Endothelial cell of umbilical vein (primary cell): Measurements from ENCODE around the gene ITGA3. TPM values are rescaled to one million over a fixed set of nuclear protein-coding genes. Genes with fewer than 3 reads are reported as not detected.

Experiments used
- BruUV-seq: library from RNA; stranded (reverse); fragments of 400-500 nt; replicated peaks from 2 replicates; lab custom pipeline; 2021; lab: Mats Ljungman, UMichigan
- CTCF ChIA-PET: fragments of 300-600, 350-600 bp; sonication (Branson Sonifier 250); formaldehyde crosslinking; loops from one replicate; lab custom pipeline; 2021; ENCODE audit warnings: antibody characterized with exemption, inconsistent platforms; lab: Charles Lee
- POLR2A ChIA-PET: fragments of 300-600, 350-600 bp; sonication (Branson Sonifier 250); formaldehyde crosslinking; loops from one replicate; lab custom pipeline; 2021; ENCODE audit warnings: antibody characterized with exemption, inconsistent platforms; lab: Charles Lee
- DNase-seq: peaks from one replicate; pipeline ENCODE4 v3.0.0-alpha.2; 2011; ENCODE audit warnings: low read depth, low spot score
- FAIRE-seq: peaks from 2 replicates; lab custom pipeline; 2011; peaks lifted over from hg19 to GRCh38; lab: Jason Lieb, UNC
- H2AFZ ChIP-seq: 2 replicates; pipeline ENCODE4 v1.6.0; 2012; ENCODE audit warnings: low read depth, low read length, control low read depth, inconsistent platforms
- H3K27ac ChIP-seq: 2 replicates; pipeline ENCODE4 v1.5.1; 2011; ENCODE audit warnings: low read depth, mild to moderate bottlenecking, control low read depth, low read length, moderate library complexity; ENCODE audit not compliant: insufficient read depth
- H3K27me3 ChIP-seq, 2 experiments: 2 replicates each; pipeline versions ENCODE4 v1.6.0 to v1.6.1; 2011; ENCODE audit warnings: low read length in 2 of 2, mixed read lengths in 1 of 2; ENCODE audit not compliant: control insufficient read depth in 2 of 2, insufficient read depth in 2 of 2
- H3K36me3 ChIP-seq, 2 experiments: 2 replicates in 1 of 2; 3 replicates in 1 of 2; pipeline ENCODE4 v1.5.1; 2011; ENCODE audit warnings: low read length in 2 of 2, mild to moderate bottlenecking in 1 of 2, moderate library complexity in 1 of 2; ENCODE audit not compliant: control insufficient read depth in 2 of 2, insufficient read depth in 2 of 2; ENCODE audit errors: extremely low read depth in 1 of 2
- H3K4me1 ChIP-seq: 3 replicates; pipeline ENCODE4 v1.5.1; 2011; ENCODE audit warnings: mild to moderate bottlenecking, low read length; ENCODE audit not compliant: control insufficient read depth, insufficient read depth; ENCODE audit errors: extremely low read depth
- H3K4me2 ChIP-seq: 2 replicates; pipeline ENCODE4 v1.6.1; 2011; ENCODE audit warnings: low read length, control low read depth, mixed read lengths; ENCODE audit not compliant: insufficient read depth
- H3K4me3 ChIP-seq, 3 experiments: fragments of 200-600 bp in 1 of 3; sonication (generic), shearing (Covaris generic) in 1 of 3; replicated peaks in 1 of 3; 2 replicates each; pipeline ENCODE4 v1.5.1; 2011 to 2016; ENCODE audit warnings: control low read depth in 3 of 3, low read length in 3 of 3, mild to moderate bottlenecking in 2 of 3, inconsistent platforms in 1 of 3, low read depth in 1 of 3, moderate library complexity in 1 of 3; ENCODE audit not compliant: insufficient read depth in 1 of 3
- H3K79me2 ChIP-seq: 2 replicates; pipeline ENCODE4 v1.6.0; 2012; ENCODE audit warnings: low read length, inconsistent platforms; ENCODE audit not compliant: control insufficient read depth, insufficient read depth
- H3K9ac ChIP-seq: replicated peaks from 2 replicates; pipeline ENCODE3; 2011; ENCODE audit warnings: low read length, control low read depth; ENCODE audit not compliant: insufficient read depth; ENCODE audit errors: extremely low read depth
- H3K9me1 ChIP-seq: replicated peaks from 3 replicates; pipeline ENCODE4 v1.6.0; 2011; ENCODE audit warnings: mild to moderate bottlenecking, low read length; ENCODE audit not compliant: control insufficient read depth, insufficient read depth; ENCODE audit errors: extremely low read depth
- H3K9me3 ChIP-seq: replicated peaks from 2 replicates; pipeline ENCODE4 v1.5.1; 2012; ENCODE audit warnings: low read length, inconsistent platforms; ENCODE audit not compliant: control insufficient read depth, insufficient read depth
- H4K20me1 ChIP-seq: replicated peaks from 2 replicates; pipeline ENCODE3; 2011; ENCODE audit warnings: mild to moderate bottlenecking, low read length; ENCODE audit not compliant: control insufficient read depth, insufficient read depth; ENCODE audit errors: extremely low read depth
- CTCF ChIP-seq, 2 donors: IDR thresholded peaks; 1 replicate in 1 of 2; 2 replicates in 1 of 2; pipeline ENCODE4 v1.5.1; 2011; ENCODE audit warnings: low read length in 2 of 2, mild to moderate bottlenecking in 2 of 2, moderate library complexity in 2 of 2, control low read depth in 1 of 2, inconsistent platforms in 1 of 2, low read depth in 1 of 2; ENCODE audit not compliant: insufficient read depth in 1 of 2; ENCODE audit errors: extremely low read depth in 1 of 2
- EZH2 ChIP-seq: IDR thresholded peaks from 2 replicates; pipeline ENCODE4 v1.6.1; 2012; ENCODE audit warnings: borderline replicate concordance, low read depth, mild to moderate bottlenecking, moderate library complexity, low read length, inconsistent platforms; ENCODE audit not compliant: severe bottlenecking
- FOS ChIP-seq: IDR thresholded peaks from 2 replicates; pipeline ENCODE4 v1.6.1; 2011; ENCODE audit warnings: mild to moderate bottlenecking, low read length, moderate library complexity, borderline replicate concordance; ENCODE audit not compliant: insufficient read depth
- GATA2 ChIP-seq: IDR thresholded peaks from 2 replicates; pipeline ENCODE4 v1.7.0; 2011; ENCODE audit warnings: low read depth, mild to moderate bottlenecking, moderate library complexity, mixed read lengths, low read length; ENCODE audit not compliant: insufficient read length, insufficient read depth
- JUN ChIP-seq: IDR thresholded peaks from 2 replicates; pipeline ENCODE4 v1.6.1; 2011; ENCODE audit warnings: borderline replicate concordance, low read depth; ENCODE audit not compliant: insufficient read length, insufficient read depth
- MAX ChIP-seq: IDR thresholded peaks from 2 replicates; pipeline ENCODE4 v1.6.1; 2011; ENCODE audit not compliant: insufficient read depth, insufficient read length
- MYC ChIP-seq: IDR thresholded peaks from one replicate; pipeline ENCODE4 v1.6.1; 2011; ENCODE audit warnings: mild to moderate bottlenecking, low read depth, low read length
- POLR2A ChIP-seq: IDR thresholded peaks from 2 replicates; pipeline ENCODE4 v1.6.1; 2012; ENCODE audit warnings: low read depth, mild to moderate bottlenecking, control low read depth, low read length
- POLR2AphosphoS5 ChIP-seq: IDR thresholded peaks from 2 replicates; pipeline ENCODE4 v1.6.1; 2012; ENCODE audit warnings: low read depth, mild to moderate bottlenecking, control low read depth, low read length, moderate library complexity; ENCODE audit not compliant: insufficient read depth
- dilution Hi-C: fragments of 300-500 bp; cut with MboI; formaldehyde crosslinking; loops from one replicate; pipeline ENCODE4 v1.15.0; 2019; ENCODE audit warnings: low sequenced_read_pairs; ENCODE audit not compliant: extremely low pct_ligation_motif_present
- intact Hi-C: fragments of 100-400 bp; cut with micrococcal nuclease; formaldehyde crosslinking; loops from one replicate; pipeline ENCODE4 v1.10.0; 2022
- polyA plus RNA-seq, 4 experiments: library from polyadenylated mRNA; depleted of rRNA in 3 of 4; stranded (reverse) in 3 of 4; unstranded in 1 of 4; fragments of >200 nt; gene quantifications; 2 replicates each; pipeline versions ENCODE4 v1.2.1 to v1.2.3, GENCODE V29; 2011 to 2012; ENCODE audit warnings: missing spikeins in 1 of 4
- total RNA-seq: library from RNA; stranded (reverse); gene quantifications from 2 replicates; pipeline ENCODE4 v1.2.3, GENCODE V29; 2021

ITGA3 gene
- total and polyA plus RNA-seq, 2 donors (not counting 3 experiments of a cell fraction or from before 2014, with no cell fraction given): 92.7 to 112 TPM

GRCh38 chr17:50047488-50048126 is 8.3 kb upstream of the ITGA3 start:
- peak overlapping the region; percentile 91 for H3K27ac ChIP-seq
- no peaks in the 10 kb centered on the region for H3K79me2 ChIP-seq
- POLR2A ChIA-PET: no interaction called here
- CTCF ChIA-PET: interaction anchor here (1.0 to 3.1 kb wide), 4 partner anchors 9 to 47 kb away, joined by 4 to 24 read pairs (median 6); partner anchors contain the start of gene ITGA3
- DNase-seq (peak; percentile 82), FAIRE-seq (peak; percentile 98)
- H4K20me1 ChIP-seq: no peaks in the 10 kb centered on the region
- no peaks in the 10 kb centered on the region for H3K36me3 ChIP-seq
- H3K9ac ChIP-seq: peak overlapping the region; percentile 35
- H3K4me3 ChIP-seq: peak overlapping the region in 1 of 3 experiments; percentile 3
- H3K4me2 ChIP-seq: peak overlapping the region; percentile 54
- no peaks in the 10 kb centered on the region for H3K9me3 ChIP-seq
- TF ChIP-seq JUN (peak; percentile 78), EZH2 (no peak), CTCF (IDR thresholded peaks at IDR 0.05; ENCODE audit: extremely low read depth in 1 of 2, insufficient read depth in 1 of 2, low read depth in 1 of 2, low read length in 2 of 2) (no peak), MYC (no peak), GATA2 (no peak), MAX (no peak), POLR2AphosphoS5 (no peak), FOS (peak; percentile 82), POLR2A (peak; percentile 28)
- H3K9me1 ChIP-seq: no peaks in the 10 kb centered on the region
- dilution Hi-C loops: no loop called here
- peaks cover 62% of the 10 kb centered on the region for H3K4me1 ChIP-seq
- no peaks in the 10 kb centered on the region for H3K27me3 ChIP-seq
- intact Hi-C loops: loop anchor here (1.0 kb wide), 1 partner anchor 8 kb away; no protein-coding TSS in a partner anchor
- BruUV-seq: no TSS peak
- H2AFZ ChIP-seq: peak overlapping the region; percentile 83
